ENCODE measurements around the gene UGT2B10.

Gene UGT2B10

DNA sequence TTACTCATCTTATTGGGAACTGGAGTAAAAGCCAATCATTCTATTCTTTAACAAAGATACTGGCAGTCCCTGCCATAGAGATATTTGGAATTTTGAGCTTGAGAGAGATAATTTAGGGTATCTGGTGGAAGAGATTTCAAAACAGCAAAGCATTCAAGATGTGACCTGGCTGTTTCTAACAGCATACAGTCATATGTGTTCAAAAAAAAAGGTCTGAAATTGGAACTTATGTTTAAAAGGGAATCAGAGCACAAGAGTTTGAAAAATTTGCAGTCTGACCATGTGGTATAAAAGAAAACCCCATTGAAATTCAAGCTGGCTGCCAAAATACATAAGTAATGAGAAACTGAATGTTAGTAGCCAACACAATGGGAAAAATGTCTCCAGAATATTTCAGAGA is 42.2 kb downstream of the UGT2B10 start:
- TF ChIP-seq ZNF274 (IDR thresholded peaks at IDR 0.05; ENCODE audit: low read depth, low read length), result no peak
- H3K4me3 ChIP-seq (ENCODE audit: low read length), result no peak overlapping the region

DNA sequence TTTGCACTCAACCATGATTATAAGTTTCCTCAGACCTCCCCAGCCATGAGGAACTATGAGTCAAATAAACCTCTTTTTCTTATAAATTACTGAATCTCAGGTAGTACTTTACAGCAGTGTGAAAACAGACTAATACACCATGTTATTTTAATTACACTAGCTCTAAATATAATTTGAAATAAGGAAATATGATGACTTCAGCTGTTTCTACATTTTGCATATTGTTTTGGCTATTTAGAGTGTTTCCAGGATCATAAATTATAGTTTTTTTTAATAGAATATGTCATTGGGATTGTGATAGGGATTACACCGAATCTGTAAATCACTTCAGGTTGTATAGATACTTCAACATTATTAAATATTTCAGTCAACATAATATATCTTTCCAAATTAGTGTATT is 43.9 kb downstream of the UGT2B10 start:
- TF ChIP-seq ZNF274 (IDR thresholded peaks at IDR 0.05; ENCODE audit: low read depth, low read length), result no peak
- H3K4me3 ChIP-seq (ENCODE audit: low read length), result no peak overlapping the region

- H3K4me3 ChIP-seq (ENCODE audit: low read length), result no peak overlapping the region
- TF ChIP-seq ZNF274 (IDR thresholded peaks at IDR 0.05; ENCODE audit: low read depth, low read length), result no peak
These were observed 45.3 kb downstream of the UGT2B10 start for GRCh38 chr4:68861057-68861456.

DNA sequence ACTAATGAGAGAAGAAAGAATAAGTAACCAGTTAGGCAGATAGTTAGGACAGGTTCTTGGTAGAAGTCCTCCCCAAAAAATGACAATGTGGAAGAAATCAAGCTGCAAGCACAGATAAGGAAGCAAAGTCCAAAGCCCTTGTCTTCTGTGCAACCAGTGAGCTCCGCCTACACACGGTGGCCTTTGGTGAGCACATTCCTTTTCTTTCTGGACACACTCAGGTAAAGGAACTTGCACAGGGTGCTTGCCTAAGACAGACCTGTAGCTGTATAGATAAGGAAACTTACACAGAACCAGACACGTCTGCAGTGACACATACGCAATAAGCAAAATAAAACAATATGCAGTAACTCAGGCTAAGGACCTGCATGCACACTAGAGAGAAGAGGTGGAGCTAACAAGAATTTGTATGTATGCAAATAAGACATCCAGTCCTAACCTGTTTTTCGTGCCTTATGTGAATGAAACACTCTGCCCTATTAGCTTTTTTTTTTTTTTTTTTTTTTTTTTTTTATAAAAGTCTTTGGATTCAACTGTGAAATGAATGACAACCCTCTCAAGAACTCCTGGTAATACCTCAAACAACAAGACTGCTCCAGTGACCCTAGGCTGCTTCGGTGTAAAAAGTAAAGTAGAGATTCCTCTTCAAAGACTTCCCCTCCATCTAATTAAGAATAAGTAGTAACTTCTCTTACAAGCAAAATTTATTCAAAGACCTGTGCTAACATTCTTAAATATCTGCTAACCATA is 48.8 kb downstream of the UGT2B10 start:
- no peak overlapping the region for H3K4me3 ChIP-seq (ENCODE audit: low read length)
- no peak for TF ChIP-seq ZNF274 (IDR thresholded peaks at IDR 0.05; ENCODE audit: low read depth, low read length)

DNA sequence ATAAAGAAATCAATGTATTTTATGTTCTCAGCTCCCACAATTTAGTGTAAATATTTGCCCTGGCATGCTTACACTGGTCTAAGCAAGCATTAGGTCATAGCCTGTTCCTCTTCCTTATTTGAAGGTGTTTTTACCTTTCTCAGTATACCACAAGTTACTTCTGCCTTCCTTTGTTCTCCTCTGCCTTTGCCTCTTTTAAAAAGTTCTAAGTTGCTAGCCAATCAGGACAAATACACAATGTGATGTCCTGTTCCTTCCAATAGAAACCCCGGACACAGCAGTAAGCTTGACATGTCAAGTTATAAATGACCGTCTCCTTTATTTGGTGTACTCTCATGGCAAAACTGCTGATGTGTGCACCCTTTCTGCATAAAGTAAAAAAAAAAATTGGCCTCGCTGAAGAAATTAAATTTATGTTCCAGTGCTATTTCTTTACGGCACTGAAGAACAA is 49.4 kb downstream of the UGT2B10 start:
- no peak for TF ChIP-seq ZNF274 (IDR thresholded peaks at IDR 0.05; ENCODE audit: low read depth, low read length)
- no peak overlapping the region for H3K4me3 ChIP-seq (ENCODE audit: low read length)

DNA sequence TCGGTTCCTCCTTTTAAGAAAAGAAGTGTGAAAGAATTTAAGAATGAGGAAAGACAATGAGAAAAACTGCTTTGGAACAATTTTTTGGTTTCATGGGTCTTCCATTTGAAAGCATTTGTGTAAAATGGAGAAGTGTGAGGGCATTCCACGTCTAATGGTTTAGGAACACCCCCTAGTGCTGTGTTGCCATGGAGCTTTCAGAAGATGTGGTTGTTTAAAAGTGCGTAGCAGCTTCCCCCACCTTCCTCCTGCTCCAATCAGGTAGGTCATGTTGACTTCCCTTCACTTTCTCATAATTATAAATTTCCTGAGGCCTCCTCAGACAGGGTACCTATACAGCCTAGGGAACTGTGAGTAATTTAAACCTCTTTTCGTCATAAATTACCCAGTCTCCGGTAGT is 50.0 kb downstream of the UGT2B10 start:
- H3K4me3 ChIP-seq (ENCODE audit: low read length), result no peak overlapping the region

DNA sequence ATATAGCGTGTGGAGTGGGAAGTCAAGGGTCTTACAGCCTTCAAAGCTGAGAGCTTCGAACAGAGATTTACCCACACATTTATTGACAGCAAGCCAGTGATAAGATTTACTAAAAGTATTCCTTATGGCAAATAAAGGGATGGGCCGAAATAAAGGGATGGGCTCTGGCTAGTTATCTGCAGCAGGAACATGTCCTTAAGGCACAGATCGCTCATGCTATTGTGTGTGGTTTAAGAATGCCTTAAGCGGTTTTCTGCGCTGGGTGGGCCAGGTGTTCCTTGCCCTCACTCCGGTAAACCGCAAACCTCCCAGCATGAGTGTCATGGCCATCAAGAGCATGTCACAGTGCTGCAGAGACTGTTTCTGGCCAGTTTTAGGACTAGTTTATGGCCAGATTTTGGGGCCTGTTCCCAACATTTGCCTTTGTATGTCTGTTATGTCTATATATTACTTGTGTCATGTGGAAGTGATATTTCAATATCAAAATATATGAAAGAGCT is 53.5 kb downstream of the UGT2B10 start:
- TF ChIP-seq ZNF274 (IDR thresholded peaks at IDR 0.05; ENCODE audit: low read depth, low read length), result no peak
- no peak overlapping the region for H3K4me3 ChIP-seq (ENCODE audit: low read length)

More for the DNA sequence above, 50.0 kb downstream of the UGT2B10 start:
- TF ChIP-seq ZNF274 (IDR thresholded peaks at IDR 0.05; ENCODE audit: low read depth, low read length), result no peak

- no peak overlapping the region for H3K4me3 ChIP-seq (ENCODE audit: low read length)
- no peak for TF ChIP-seq ZNF274 (IDR thresholded peaks at IDR 0.05; ENCODE audit: low read depth, low read length)
These were observed 56.2 kb downstream of the UGT2B10 start for GRCh38 chr4:68871809-68872642.

DNA sequence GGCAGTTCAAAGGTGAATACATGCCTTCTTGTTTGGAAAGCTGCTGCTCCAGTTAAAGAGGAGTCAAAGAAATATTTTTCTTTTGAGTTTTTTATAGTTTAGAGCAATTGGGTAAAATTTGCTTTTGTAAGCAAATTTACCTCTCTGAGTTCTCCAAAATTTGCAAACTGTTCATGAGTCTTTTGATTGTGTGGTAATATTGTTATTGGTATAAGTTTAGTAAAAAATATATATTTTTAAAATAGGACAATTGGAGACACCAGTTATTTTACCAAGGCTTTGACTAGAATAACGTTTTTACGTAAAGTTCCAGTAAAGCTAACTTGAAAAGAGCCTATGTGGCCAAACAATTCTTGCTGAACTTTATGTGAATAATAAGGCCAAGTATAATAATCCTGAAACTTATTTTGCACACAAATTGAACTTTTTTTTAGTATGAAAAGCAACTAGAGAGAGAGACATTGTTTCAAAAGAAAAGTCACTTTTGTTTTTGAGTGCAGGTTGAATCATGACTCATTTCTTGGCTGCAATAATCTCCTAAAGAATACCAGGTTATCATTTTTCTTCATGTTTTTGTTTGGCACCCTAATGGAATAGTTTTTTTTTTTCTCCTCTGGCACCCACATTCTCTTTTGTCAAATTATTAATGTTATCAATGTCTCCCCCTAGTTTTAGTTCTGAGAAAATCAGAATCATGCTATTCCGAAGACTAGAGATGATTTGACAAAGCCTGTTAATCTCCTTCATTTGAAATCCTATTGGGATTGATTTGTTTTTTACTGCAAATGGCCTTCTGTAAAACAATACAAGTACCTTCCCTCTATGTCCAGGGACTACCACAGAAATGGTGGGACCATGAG is 57.1 kb downstream of the UGT2B10 start:
- no peak for TF ChIP-seq ZNF274 (IDR thresholded peaks at IDR 0.05; ENCODE audit: low read depth, low read length)
- H3K4me3 ChIP-seq (ENCODE audit: low read length), result no peak overlapping the region

DNA sequence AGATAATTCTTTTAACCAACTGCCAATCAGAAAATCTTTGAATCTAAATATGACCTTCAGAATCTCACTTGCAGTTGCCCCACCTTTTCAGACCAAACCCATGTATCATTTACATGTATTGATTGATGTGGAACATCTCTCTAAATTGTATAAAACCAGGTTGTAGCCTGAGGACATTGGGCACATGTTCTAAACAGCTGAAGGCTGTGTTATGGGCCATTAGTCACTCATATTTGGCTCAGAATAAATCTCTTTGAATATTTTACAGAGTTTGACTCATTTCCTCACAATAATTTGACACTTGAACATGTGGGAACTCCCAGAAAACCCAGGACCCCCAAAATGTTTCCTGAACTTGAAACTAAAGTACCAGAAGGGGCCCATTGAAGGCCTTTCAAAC is 58.7 kb downstream of the UGT2B10 start:
- no peak overlapping the region for H3K4me3 ChIP-seq (ENCODE audit: low read length)
- TF ChIP-seq ZNF274 (IDR thresholded peaks at IDR 0.05; ENCODE audit: low read depth, low read length), result no peak

- TF ChIP-seq ZNF274 (IDR thresholded peaks at IDR 0.05; ENCODE audit: low read depth, low read length), result no peak
- H3K4me3 ChIP-seq (ENCODE audit: low read length), result no peak overlapping the region
These were observed 61.8 kb downstream of the UGT2B10 start for GRCh38 chr4:68877555-68877954.

DNA sequence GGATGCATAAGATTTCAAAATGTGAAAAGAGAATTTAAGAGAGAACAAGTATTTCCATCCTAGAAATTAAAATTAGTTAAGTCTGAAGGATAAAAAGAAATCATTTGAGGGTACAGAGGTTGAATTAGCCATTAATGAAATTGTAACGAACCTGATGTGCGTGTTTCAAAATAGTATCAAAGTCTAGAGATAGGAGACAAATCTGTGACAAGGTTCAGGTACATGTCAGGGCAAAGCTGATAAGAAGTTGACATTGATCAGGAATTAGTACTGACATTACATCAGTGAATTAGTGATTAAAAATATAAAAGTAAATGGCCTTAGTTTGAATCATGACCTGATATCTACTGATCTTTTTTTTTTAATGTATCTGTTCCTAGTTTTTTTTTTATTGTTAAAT is 62.3 kb downstream of the UGT2B10 start:
- TF ChIP-seq ZNF274 (IDR thresholded peaks at IDR 0.05; ENCODE audit: low read depth, low read length), result no peak
- H3K4me3 ChIP-seq (ENCODE audit: low read length), result no peak overlapping the region

Measured in GM08714 (cell line).